Keratinocyte (primary cell): ENCODE measurements around the gene MYL5. TPM values are rescaled to one million over a fixed set of nuclear protein-coding genes. Genes with fewer than 3 reads are reported as not detected.

Source experiments
- DNase-seq: peaks from one replicate; pipeline ENCODE4 v3.0.0-alpha.2; 2011; ENCODE audit warnings: low read depth, missing footprints, low spot score
- FAIRE-seq: peaks from 2 replicates; lab custom pipeline; 2011; peaks lifted over from hg19 to GRCh38; lab: Jason Lieb, UNC
- H2AFZ ChIP-seq: 2 replicates; pipeline ENCODE4 v1.6.0; 2012; ENCODE audit warnings: low read length, control low read depth, inconsistent platforms; ENCODE audit not compliant: control insufficient read depth
- H3K27ac ChIP-seq: 2 replicates; pipeline ENCODE4 v1.5.1; 2011; ENCODE audit warnings: low read length; ENCODE audit not compliant: control insufficient read depth, insufficient read depth
- H3K27me3 ChIP-seq: 3 replicates; pipeline ENCODE4 v1.6.0; 2011; ENCODE audit warnings: low read length; ENCODE audit not compliant: control insufficient read depth, insufficient read depth; ENCODE audit errors: extremely low read depth
- H3K36me3 ChIP-seq, 2 experiments: 2 replicates in 1 of 2; 3 replicates in 1 of 2; pipeline ENCODE4 v1.5.1; 2011; ENCODE audit warnings: low read length in 2 of 2, mild to moderate bottlenecking in 1 of 2; ENCODE audit not compliant: control insufficient read depth in 2 of 2, insufficient read depth in 2 of 2; ENCODE audit errors: extremely low read depth in 1 of 2
- H3K4me1 ChIP-seq: 3 replicates; pipeline ENCODE4 v1.5.1; 2011; ENCODE audit warnings: low read length; ENCODE audit not compliant: control insufficient read depth, insufficient read depth; ENCODE audit errors: extremely low read depth
- H3K4me2 ChIP-seq: 3 replicates; pipeline ENCODE4 v1.6.0; 2011; ENCODE audit warnings: low read depth, low read length; ENCODE audit not compliant: control insufficient read depth, insufficient read depth; ENCODE audit errors: extremely low read depth
- H3K4me3 ChIP-seq, 3 experiments: fragments of 200-600 bp in 1 of 3; sonication (generic) in 1 of 3; 2 replicates in 2 of 3; 3 replicates in 1 of 3; pipeline ENCODE4 v1.5.1; 2011 to 2016; ENCODE audit warnings: low read length in 3 of 3, mild to moderate bottlenecking in 3 of 3, control low read depth in 2 of 3, inconsistent platforms in 1 of 3, low read depth in 1 of 3, mixed read lengths in 1 of 3, mixed run types in 1 of 3, moderate library complexity in 1 of 3; ENCODE audit not compliant: control insufficient read depth in 2 of 3, insufficient read depth in 2 of 3; ENCODE audit errors: extremely low read depth in 1 of 3
- H3K79me2 ChIP-seq: 2 replicates; pipeline ENCODE4 v1.6.0; 2012; ENCODE audit warnings: low read length; ENCODE audit not compliant: control insufficient read depth, insufficient read depth
- H3K9ac ChIP-seq: 3 replicates; pipeline ENCODE4 v1.6.0; 2011; ENCODE audit warnings: low read length; ENCODE audit not compliant: control insufficient read depth, insufficient read depth; ENCODE audit errors: extremely low read depth
- H3K9me1 ChIP-seq: 3 replicates; pipeline ENCODE4 v1.6.0; 2011; ENCODE audit warnings: low read length; ENCODE audit not compliant: control insufficient read depth, insufficient read depth; ENCODE audit errors: extremely low read depth
- H3K9me3 ChIP-seq: 2 replicates; pipeline ENCODE4 v1.5.1; 2012; ENCODE audit warnings: low read depth, low read length; ENCODE audit not compliant: control insufficient read depth
- H4K20me1 ChIP-seq: 3 replicates; pipeline ENCODE4 v1.6.0; 2011; ENCODE audit warnings: low read length; ENCODE audit not compliant: control insufficient read depth, insufficient read depth; ENCODE audit errors: extremely low read depth
- CTCF ChIP-seq, 3 experiments: IDR thresholded peaks in 1 of 3; conservative IDR thresholded peaks in 1 of 3; optimal IDR thresholded peaks in 1 of 3; 2 replicates in 2 of 3; 3 replicates in 1 of 3; pipeline versions ENCODE3 to v1.5.1; 2011; ENCODE audit warnings: low read length in 3 of 3, mild to moderate bottlenecking in 3 of 3, moderate library complexity in 2 of 3, control low read depth in 1 of 3, inconsistent platforms in 1 of 3; ENCODE audit not compliant: insufficient read depth in 2 of 3; ENCODE audit errors: extremely low read depth in 1 of 3
- EZH2 ChIP-seq: IDR thresholded peaks from one replicate; pipeline ENCODE4 v1.6.1; 2012; ENCODE audit warnings: inconsistent platforms, mild to moderate bottlenecking, low read length, moderate library complexity
- dilution Hi-C: fragments of 300-500 bp; cut with MboI; formaldehyde crosslinking; loops from one replicate; pipeline ENCODE4 v1.7.0; 2020; ENCODE audit warnings: low sequenced_read_pairs; ENCODE audit not compliant: extremely low pct_ligation_motif_present
- polyA plus RNA-seq, 5 experiments: library from polyadenylated mRNA; depleted of rRNA in 3 of 5; stranded (reverse) in 3 of 5; stranded (forward) in 1 of 5; unstranded in 1 of 5; fragments of >200 nt; gene quantifications; 1 replicate in 1 of 5; 2 replicates in 3 of 5; 3 replicates in 1 of 5; pipeline versions ENCODE4 v1.2.1 to v1.2.3, GENCODE V29; 2011 to 2012; ENCODE audit warnings: missing spikeins in 2 of 5, low read depth in 1 of 5, low replicate concordance in 1 of 5

MYL5 gene
- polyA plus RNA-seq, 1 donor (not counting 4 experiments of a cell fraction or from before 2014, with no cell fraction given), result 8.0 TPM

GRCh38 chr4:682490-683172, 8.3 kb downstream of the MYL5 start:
- Histone ChIP-seq H3K9me3 (no peaks in the 10 kb centered on the region), H3K4me1 (peaks cover 14% of the 10 kb centered on the region), H3K4me3 (no peak overlapping the region), H3K36me3 (no peaks in the 10 kb centered on the region), H3K27me3 (peaks cover 12% of the 10 kb centered on the region), H4K20me1 (peaks cover 4% of the 10 kb centered on the region), H3K79me2 (no peaks in the 10 kb centered on the region), H3K4me2 (no peak overlapping the region), H3K27ac (no peak overlapping the region), H3K9me1 (no peaks in the 10 kb centered on the region), H3K9ac (no peak overlapping the region), H2AFZ (no peak overlapping the region)
- dilution Hi-C loops, result no loop called here
- DNase-seq, result no peak
- no peak for TF ChIP-seq EZH2
- TF ChIP-seq CTCF (optimal IDR thresholded peaks at IDR 0.05 in 1 of 3, IDR thresholded peaks at IDR 0.05 in 1 of 3, conservative IDR thresholded peaks at IDR 0.05 in 1 of 3; ENCODE audit: extremely low read depth in 1 of 3, insufficient read depth in 2 of 3, low read length in 3 of 3), result no peak
- no peak for FAIRE-seq

GRCh38 chr4:683247-683897, 9.0 kb downstream of the MYL5 start:
- FAIRE-seq (no peak), DNase-seq (no peak)
- no peaks in the 10 kb centered on the region for H3K9me1 ChIP-seq
- no peaks in the 10 kb centered on the region for H3K36me3 ChIP-seq
- no peak overlapping the region for H3K4me2 ChIP-seq
- H3K27me3 ChIP-seq, result peaks cover 17% of the 10 kb centered on the region
- no peaks in the 10 kb centered on the region for H3K79me2 ChIP-seq
- dilution Hi-C loops, result no loop called here
- no peak overlapping the region for H3K4me3 ChIP-seq
- TF ChIP-seq CTCF (optimal IDR thresholded peaks at IDR 0.05 in 1 of 3, IDR thresholded peaks at IDR 0.05 in 1 of 3, conservative IDR thresholded peaks at IDR 0.05 in 1 of 3; ENCODE audit: extremely low read depth in 1 of 3, insufficient read depth in 2 of 3, low read length in 3 of 3) (no peak), EZH2 (no peak)
- no peak overlapping the region for H2AFZ ChIP-seq
- H3K9me3 ChIP-seq, result no peaks in the 10 kb centered on the region
- H3K4me1 ChIP-seq, result peaks cover 8% of the 10 kb centered on the region
- H3K27ac ChIP-seq, result no peak overlapping the region
- no peak overlapping the region for H3K9ac ChIP-seq
- peaks cover 4% of the 10 kb centered on the region for H4K20me1 ChIP-seq
